GM19043 (cell line): Measurements from ENCODE around the gene ZNF763.
"Not testable (repeated sequence)": the region's sequence is repeated elsewhere in the genome, so short reads cannot be mapped to it uniquely, and the experiment has no call there.

Experiments used
- ATAC-seq: cut with Tn5 transposase; IDR thresholded peaks from one replicate; pipeline ENCODE4 v1.9.1; 2021; ENCODE audit warnings: low read depth; ENCODE audit not compliant: unreplicated experiment

Gene ZNF763

GRCh38 chr19:11964858-11965645 lies at the start of gene ZNF763:
Gene ZNF763, plus strand, starts transcription at chr19:11965040. Its CDS starts 169 bp downstream, at chr19:11965209.
- ATAC-seq = peak; percentile 87

- ATAC-seq = no peak
Measured at GRCh38 chr19:11921852-11922495, 42.9 kb upstream of the ZNF763 start.

- ATAC-seq = peak; percentile 77
Measured at GRCh38 chr19:11924886-11925650, 39.8 kb upstream of the ZNF763 start, which contains the start of gene ZNF700. Gene ZNF700, plus strand, starts transcription at chr19:11925107. Its CDS starts 104 bp downstream, at chr19:11925211.

- ATAC-seq = not testable (repeated sequence)
Measured at GRCh38 chr19:11925651-11926187, 39.1 kb upstream of the ZNF763 start.

- ATAC-seq = no peak
Measured at GRCh38 chr19:11927227-11927626, 37.6 kb upstream of the ZNF763 start.

- no peak for ATAC-seq
Measured at GRCh38 chr19:11931051-11931450, 33.8 kb upstream of the ZNF763 start.

- ATAC-seq = no peak
Measured at GRCh38 chr19:11931513-11931912, 33.3 kb upstream of the ZNF763 start.

- ATAC-seq = not testable (repeated sequence)
Measured at GRCh38 chr19:11935829-11936228, 29.0 kb upstream of the ZNF763 start.

- ATAC-seq = not testable (repeated sequence)
Measured at GRCh38 chr19:11938383-11938782, 26.5 kb upstream of the ZNF763 start.

GRCh38 chr19:11941361-11941887 lies 23.4 kb upstream of the ZNF763 start:
- ATAC-seq = not testable (repeated sequence)

GRCh38 chr19:11942008-11942842 lies 22.6 kb upstream of the ZNF763 start:
- no peak for ATAC-seq

- ATAC-seq = no peak
Measured at GRCh38 chr19:11942843-11943108, 22.1 kb upstream of the ZNF763 start.

GRCh38 chr19:11944656-11945055 lies 20.2 kb upstream of the ZNF763 start:
- ATAC-seq = no peak

GRCh38 chr19:11948646-11949045 lies 16.2 kb upstream of the ZNF763 start:
- no peak for ATAC-seq

GRCh38 chr19:11949201-11949600 lies 15.6 kb upstream of the ZNF763 start:
- no peak for ATAC-seq

- not testable (repeated sequence) for ATAC-seq
Measured at GRCh38 chr19:11949614-11950080, 15.2 kb upstream of the ZNF763 start.

- ATAC-seq = no peak
Measured at GRCh38 chr19:11950312-11950711, 14.5 kb upstream of the ZNF763 start.

- ATAC-seq = no peak
Measured at GRCh38 chr19:11963566-11964355, 1.1 kb upstream of the ZNF763 start.

- ATAC-seq = no peak
Measured at GRCh38 chr19:11964496-11964857, 363 bp upstream of the ZNF763 start.
